GM19099 (cell line): ENCODE data around the gene CD47.

Experiments used
- POLR2A ChIP-seq: IDR thresholded peaks from 3 replicates; pipeline ENCODE4 v1.6.1; 2011; ENCODE audit warnings: low read depth; ENCODE audit not compliant: insufficient read length; ENCODE audit errors: extremely low read depth

Gene CD47

DNA sequence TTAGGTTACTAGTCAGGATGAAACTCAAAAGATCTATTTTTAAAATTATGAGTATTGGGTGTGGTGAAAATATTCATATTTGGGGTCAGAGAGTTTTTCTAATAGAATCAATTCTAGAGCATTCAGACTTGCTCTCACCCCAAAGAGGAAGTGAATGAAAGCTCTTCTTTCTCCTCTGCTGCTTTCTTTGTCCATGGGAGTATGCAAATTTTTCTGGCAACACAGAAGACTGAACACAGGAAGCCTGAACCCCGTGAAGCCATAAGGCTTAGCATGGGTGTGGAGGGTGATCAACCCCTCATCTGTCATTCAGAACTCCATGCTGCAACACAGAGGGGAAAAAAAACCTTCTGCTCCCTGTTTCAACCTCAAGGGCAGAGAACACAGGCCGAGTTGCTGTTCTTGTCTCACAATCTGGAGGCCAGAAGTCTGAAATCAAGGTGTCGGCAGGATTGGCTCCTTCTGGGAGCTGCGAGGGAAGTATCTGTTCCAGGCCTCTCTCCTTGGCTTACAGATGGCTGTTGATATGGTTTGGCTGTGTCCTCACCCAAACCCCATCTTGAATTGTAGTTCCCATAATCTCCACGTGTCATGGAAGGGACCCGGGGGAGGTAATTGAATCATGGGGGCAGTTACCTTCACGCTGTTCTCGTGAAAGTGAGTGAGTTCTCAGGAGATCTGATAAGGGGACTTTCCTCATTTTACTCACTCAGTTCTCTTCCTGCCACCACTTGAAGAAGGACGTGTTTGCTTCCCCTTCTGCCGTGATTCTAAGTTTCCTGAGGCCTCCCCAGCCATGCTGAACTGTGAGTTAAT lies 33.7 kb upstream of the CD47 start:
- TF ChIP-seq POLR2A, result no peak

- no peak for TF ChIP-seq POLR2A
Measured at GRCh38 chr3:108123326-108123725, 32.5 kb upstream of the CD47 start.

DNA sequence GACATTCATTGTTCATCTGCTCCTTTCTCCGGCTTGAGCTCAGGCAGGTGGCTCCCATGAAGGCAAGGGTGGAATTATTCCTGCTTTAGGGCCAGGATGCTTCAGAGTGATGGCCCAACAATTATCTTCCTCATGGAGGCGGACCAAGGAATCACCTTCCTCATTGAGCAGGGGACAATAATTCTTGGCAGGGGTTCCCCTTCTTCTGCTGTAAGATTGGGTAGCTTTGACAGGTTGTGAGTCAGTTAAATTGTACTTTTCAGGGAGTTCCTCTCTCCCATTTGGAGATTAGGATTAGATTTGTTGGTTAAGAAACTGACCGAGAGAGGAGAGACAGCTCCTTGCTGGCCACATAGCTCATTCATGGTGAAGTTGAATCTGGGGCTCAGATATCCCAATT lies 31.4 kb upstream of the CD47 start:
- TF ChIP-seq POLR2A, result no peak

- TF ChIP-seq POLR2A, result no peak
Measured at GRCh38 chr3:108119398-108120104, 28.7 kb upstream of the CD47 start.

- no peak for TF ChIP-seq POLR2A
Measured at GRCh38 chr3:108118038-108118768, 27.4 kb upstream of the CD47 start.

GRCh38 chr3:108117241-108117775 lies 26.5 kb upstream of the CD47 start:
- no peak for TF ChIP-seq POLR2A

GRCh38 chr3:108114423-108115065 lies 23.7 kb upstream of the CD47 start:
- TF ChIP-seq POLR2A, result no peak

DNA sequence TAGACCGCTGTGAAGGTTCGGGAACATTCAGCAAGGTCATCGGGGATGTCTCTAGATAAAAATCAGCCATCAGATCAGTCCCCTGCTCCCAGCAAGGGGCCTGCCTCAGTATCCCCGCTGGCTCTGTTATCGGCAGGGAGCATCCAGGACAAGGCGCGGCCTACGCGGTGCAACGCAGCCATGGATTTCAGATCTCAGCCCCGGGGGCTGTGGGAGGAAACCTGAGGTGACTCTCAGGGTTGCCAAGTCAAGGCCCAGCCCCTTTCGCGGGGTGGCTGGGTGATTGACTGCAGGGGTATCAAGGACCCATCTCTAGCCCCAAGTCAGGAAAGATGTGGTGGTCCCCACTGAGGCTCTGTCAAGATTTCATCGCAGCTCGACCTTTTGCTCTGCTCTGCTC lies 23.1 kb upstream of the CD47 start:
- TF ChIP-seq POLR2A, result no peak

DNA sequence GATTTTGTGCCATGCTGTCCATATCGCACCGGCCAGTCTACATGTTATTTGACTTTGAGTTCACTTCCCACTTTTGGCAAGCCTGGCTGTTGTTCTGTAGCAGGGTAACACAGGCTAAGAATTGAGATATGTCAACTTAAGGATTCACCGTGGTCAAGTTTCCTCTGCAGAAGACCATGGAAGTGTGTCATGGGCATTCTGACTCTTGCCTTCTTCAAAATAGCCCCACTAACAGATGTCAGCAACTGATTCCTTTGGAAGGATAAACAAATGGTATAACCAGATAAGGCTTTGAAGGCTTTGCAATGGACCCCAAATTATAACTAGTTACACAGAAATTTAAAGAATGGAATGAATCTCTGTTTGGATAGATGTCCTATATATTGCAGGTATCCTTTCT lies 20.1 kb upstream of the CD47 start:
- no peak for TF ChIP-seq POLR2A

DNA sequence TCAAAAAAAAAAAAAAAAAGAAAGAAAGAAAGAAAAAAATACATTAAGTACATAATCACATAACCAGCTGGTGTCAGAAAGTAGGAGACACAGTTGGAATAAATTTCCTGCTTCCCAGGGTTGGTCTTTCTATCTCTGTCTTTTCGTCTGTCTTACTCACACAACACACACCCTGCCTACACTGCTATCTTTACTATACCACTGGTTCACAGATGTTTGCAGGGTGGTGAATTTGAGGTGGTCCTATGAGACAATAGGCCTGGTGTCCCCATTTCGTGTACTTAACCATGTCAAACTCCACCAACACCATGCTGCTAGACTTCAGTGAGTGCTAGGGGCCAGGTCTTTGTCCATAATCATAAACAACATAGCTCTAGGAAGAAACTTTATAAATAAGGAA lies 17.6 kb upstream of the CD47 start:
- no peak for TF ChIP-seq POLR2A

GRCh38 chr3:108106449-108106848 lies 15.6 kb upstream of the CD47 start:
- no peak for TF ChIP-seq POLR2A

- TF ChIP-seq POLR2A, result no peak
Measured at GRCh38 chr3:108106031-108106430, 15.2 kb upstream of the CD47 start.

GRCh38 chr3:108103886-108104797 lies 13.3 kb upstream of the CD47 start:
- no peak for TF ChIP-seq POLR2A
